ENCODE data around the gene COL6A3.

COL6A3 gene

DNA sequence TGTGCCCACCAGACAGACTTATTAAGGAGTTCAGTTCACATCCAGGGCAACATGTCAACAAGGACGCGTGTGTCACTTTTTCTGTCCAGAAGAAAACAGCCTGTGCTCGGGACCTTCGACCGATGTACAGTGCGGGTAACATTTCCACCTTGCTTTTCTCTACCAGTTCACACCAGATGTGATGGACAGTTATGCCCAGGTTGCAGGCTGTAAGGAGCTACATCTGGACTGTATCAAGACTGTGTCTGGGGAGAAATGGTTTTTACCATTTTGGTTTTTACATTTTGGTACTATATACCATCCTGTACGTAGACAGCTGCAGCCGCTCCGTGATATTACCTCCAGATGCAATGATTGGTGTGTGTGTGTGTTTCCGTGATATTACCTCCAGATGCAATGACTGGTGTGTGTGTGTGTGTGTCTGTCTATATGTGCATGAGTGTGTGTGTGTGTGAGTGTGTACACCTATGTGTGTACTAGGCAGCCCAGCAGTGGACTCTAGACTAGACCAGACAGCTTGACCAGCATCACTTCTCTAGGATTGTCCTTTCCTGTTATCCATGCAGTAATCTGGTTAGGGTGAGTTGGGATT lies 118.0 kb downstream of the COL6A3 start:
- Histone ChIP-seq H3K4me3 (ENCODE audit: low read length) (no peak overlapping the region), H3K27me3 (ENCODE audit: control insufficient read depth, insufficient read depth, low read length) (no peaks in the 10 kb centered on the region), H3K9ac (ENCODE audit: low read length) (no peak overlapping the region), H3K9me3 (ENCODE audit: control insufficient read depth, low read depth, low read length) (no peaks in the 10 kb centered on the region), H3K36me3 (ENCODE audit: control insufficient read depth, low read depth, low read length) (no peaks in the 10 kb centered on the region), H3K4me1 (ENCODE audit: control insufficient read depth, low read depth, low read length) (no peaks in the 10 kb centered on the region), H3K27ac (ENCODE audit: low read length) (no peak overlapping the region)

DNA sequence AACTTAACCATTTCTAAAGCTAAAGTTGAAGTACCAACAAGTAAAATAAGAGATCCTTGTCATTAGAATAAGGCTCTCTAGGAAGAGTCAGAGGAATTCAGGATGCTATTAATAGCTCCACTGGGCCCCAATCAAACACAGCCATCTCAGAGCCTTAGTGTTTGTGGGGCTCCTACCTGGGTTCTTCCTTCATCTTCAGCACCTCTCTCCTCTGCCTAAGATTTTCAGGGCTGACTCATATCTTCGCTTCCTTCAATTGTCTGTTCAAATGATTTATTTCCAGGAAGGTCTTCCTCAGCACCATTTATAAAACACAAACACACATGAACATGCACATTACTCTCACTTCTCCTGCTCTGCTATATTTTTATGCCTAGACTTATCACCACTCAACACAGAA lies 119.5 kb downstream of the COL6A3 start:
- Histone ChIP-seq H3K4me3 (ENCODE audit: low read length) (no peak overlapping the region), H3K4me1 (ENCODE audit: control insufficient read depth, low read depth, low read length) (no peaks in the 10 kb centered on the region), H3K36me3 (ENCODE audit: control insufficient read depth, low read depth, low read length) (no peaks in the 10 kb centered on the region)

GRCh38 chr2:237293978-237294377 lies 120.0 kb downstream of the COL6A3 start:
- Histone ChIP-seq H3K4me1 (ENCODE audit: control insufficient read depth, low read depth, low read length) (no peaks in the 10 kb centered on the region), H3K9ac (ENCODE audit: low read length) (no peak overlapping the region), H3K27me3 (ENCODE audit: control insufficient read depth, insufficient read depth, low read length) (no peaks in the 10 kb centered on the region), H3K36me3 (ENCODE audit: control insufficient read depth, low read depth, low read length) (no peaks in the 10 kb centered on the region), H3K9me3 (ENCODE audit: control insufficient read depth, low read depth, low read length) (no peaks in the 10 kb centered on the region), H3K4me3 (ENCODE audit: low read length) (no peak overlapping the region), H3K27ac (ENCODE audit: low read length) (no peak overlapping the region)

More for the DNA sequence above, 119.5 kb downstream of the COL6A3 start:
- Histone ChIP-seq H3K9me3 (ENCODE audit: control insufficient read depth, low read depth, low read length) (no peaks in the 10 kb centered on the region), H3K9ac (ENCODE audit: low read length) (no peak overlapping the region), H3K27me3 (ENCODE audit: control insufficient read depth, insufficient read depth, low read length) (no peaks in the 10 kb centered on the region), H3K27ac (ENCODE audit: low read length) (no peak overlapping the region)

- no peak overlapping the region for H3K9ac ChIP-seq (ENCODE audit: low read length)
- H3K4me1 ChIP-seq (ENCODE audit: control insufficient read depth, low read depth, low read length) = no peaks in the 10 kb centered on the region
- H3K4me3 ChIP-seq (ENCODE audit: low read length) = no peak overlapping the region
- no peaks in the 10 kb centered on the region for H3K36me3 ChIP-seq (ENCODE audit: control insufficient read depth, low read depth, low read length)
- H3K27me3 ChIP-seq (ENCODE audit: control insufficient read depth, insufficient read depth, low read length) = no peaks in the 10 kb centered on the region
- no peak overlapping the region for H3K27ac ChIP-seq (ENCODE audit: low read length)
- no peaks in the 10 kb centered on the region for H3K9me3 ChIP-seq (ENCODE audit: control insufficient read depth, low read depth, low read length)
These were observed 122.7 kb downstream of the COL6A3 start for GRCh38 chr2:237291138-237291792.

DNA sequence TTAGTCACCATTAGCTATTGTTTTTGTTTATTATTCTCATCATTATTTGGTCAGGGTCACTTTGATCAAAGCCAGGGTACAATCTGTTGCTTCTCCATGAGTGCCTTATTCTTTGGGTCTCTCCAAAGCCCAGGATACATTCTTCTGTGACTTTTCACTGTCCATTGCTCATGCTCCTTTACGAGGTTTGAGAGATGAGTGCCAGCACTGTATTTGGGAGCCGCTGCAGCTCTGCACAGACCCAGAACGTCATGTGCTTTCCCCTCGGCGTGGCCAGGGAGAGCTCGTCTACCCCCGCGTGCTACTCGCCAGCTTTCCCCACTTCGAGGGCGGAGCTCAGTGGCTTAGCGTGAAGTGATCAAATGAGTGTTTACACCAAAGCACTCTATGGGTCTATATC lies 123.7 kb downstream of the COL6A3 start:
- Histone ChIP-seq H3K36me3 (ENCODE audit: control insufficient read depth, low read depth, low read length) (no peaks in the 10 kb centered on the region), H3K4me1 (ENCODE audit: control insufficient read depth, low read depth, low read length) (no peaks in the 10 kb centered on the region), H3K27ac (ENCODE audit: low read length) (no peak overlapping the region), H3K27me3 (ENCODE audit: control insufficient read depth, insufficient read depth, low read length) (no peaks in the 10 kb centered on the region), H3K9ac (ENCODE audit: low read length) (no peak overlapping the region), H3K4me3 (ENCODE audit: low read length) (no peak overlapping the region), H3K9me3 (ENCODE audit: control insufficient read depth, low read depth, low read length) (no peaks in the 10 kb centered on the region)

DNA sequence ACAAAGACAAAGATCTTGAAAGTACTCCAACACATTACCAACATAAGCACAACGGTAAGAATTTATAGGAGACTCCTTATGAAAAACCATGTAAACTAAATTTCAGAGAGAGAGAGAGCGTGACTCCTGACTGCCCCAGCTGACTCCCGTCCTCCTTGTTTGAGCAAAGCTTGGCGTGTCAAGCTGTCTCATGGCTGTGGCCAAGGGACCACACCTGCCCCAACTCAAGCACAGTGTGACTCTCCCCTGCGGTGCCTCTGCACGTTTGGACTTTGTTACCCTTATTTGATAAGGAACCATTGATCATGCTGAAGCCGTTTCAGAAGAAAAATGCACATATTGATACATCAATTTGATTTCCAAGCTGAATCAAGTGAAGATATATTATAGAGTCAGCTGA lies 124.8 kb downstream of the COL6A3 start:
- H3K36me3 ChIP-seq (ENCODE audit: control insufficient read depth, low read depth, low read length) = no peaks in the 10 kb centered on the region
- no peaks in the 10 kb centered on the region for H3K27me3 ChIP-seq (ENCODE audit: control insufficient read depth, insufficient read depth, low read length)
- H3K9me3 ChIP-seq (ENCODE audit: control insufficient read depth, low read depth, low read length) = no peaks in the 10 kb centered on the region
- H3K27ac ChIP-seq (ENCODE audit: low read length) = no peak overlapping the region
- no peak overlapping the region for H3K4me3 ChIP-seq (ENCODE audit: low read length)
- no peak overlapping the region for H3K9ac ChIP-seq (ENCODE audit: low read length)
- H3K4me1 ChIP-seq (ENCODE audit: control insufficient read depth, low read depth, low read length) = no peaks in the 10 kb centered on the region

- H3K27me3 ChIP-seq (ENCODE audit: control insufficient read depth, insufficient read depth, low read length) = no peaks in the 10 kb centered on the region
- no peaks in the 10 kb centered on the region for H3K4me1 ChIP-seq (ENCODE audit: control insufficient read depth, low read depth, low read length)
- H3K36me3 ChIP-seq (ENCODE audit: control insufficient read depth, low read depth, low read length) = no peaks in the 10 kb centered on the region
- H3K9me3 ChIP-seq (ENCODE audit: control insufficient read depth, low read depth, low read length) = no peaks in the 10 kb centered on the region
- H3K4me3 ChIP-seq (ENCODE audit: low read length) = no peak overlapping the region
- no peak overlapping the region for H3K9ac ChIP-seq (ENCODE audit: low read length)
- no peak overlapping the region for H3K27ac ChIP-seq (ENCODE audit: low read length)
These were observed 126.1 kb downstream of the COL6A3 start for GRCh38 chr2:237287872-237288271.

DNA sequence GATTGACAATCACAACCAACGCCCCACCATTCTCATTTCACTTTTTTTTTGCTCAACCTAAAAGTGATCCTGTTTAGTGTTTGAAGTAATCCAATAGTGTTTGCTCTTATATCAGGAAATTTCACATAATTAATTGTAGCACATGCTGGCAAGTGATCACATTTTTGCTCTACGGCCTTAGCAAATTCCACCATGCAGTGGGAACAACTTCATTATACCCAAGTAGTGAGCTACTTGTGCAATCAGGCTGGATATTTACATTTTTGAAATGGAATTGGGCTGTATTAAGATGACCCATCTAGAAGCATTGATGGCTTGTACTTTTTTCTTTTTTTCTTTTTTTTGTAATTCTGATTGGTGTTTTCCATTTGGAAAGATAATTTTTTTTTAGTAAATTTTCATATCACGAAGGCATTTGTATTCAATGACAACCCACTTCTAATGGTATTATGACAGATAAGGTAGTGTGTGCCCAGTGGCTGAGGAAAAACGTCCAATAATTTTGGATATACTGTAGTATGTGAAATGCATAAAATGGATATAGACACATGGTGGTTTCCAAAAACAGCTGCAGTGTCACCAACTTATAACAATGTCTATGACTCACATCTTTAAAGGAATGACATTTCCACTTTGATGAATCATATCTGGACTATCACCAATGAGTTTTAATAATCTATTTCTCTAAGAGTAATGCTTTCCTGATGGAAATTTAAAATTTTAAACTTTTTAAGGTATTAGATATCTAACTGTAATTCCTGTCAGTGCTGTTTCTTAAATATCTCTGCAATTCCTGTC lies 130.6 kb downstream of the COL6A3 start:
- H3K27ac ChIP-seq (ENCODE audit: low read length) = no peak overlapping the region
- H3K4me3 ChIP-seq (ENCODE audit: low read length) = no peak overlapping the region
- H3K9ac ChIP-seq (ENCODE audit: low read length) = no peak overlapping the region
- no peaks in the 10 kb centered on the region for H3K36me3 ChIP-seq (ENCODE audit: control insufficient read depth, low read depth, low read length)
- no peaks in the 10 kb centered on the region for H3K27me3 ChIP-seq (ENCODE audit: control insufficient read depth, insufficient read depth, low read length)
- H3K9me3 ChIP-seq (ENCODE audit: control insufficient read depth, low read depth, low read length) = no peaks in the 10 kb centered on the region
- no peaks in the 10 kb centered on the region for H3K4me1 ChIP-seq (ENCODE audit: control insufficient read depth, low read depth, low read length)

GRCh38 chr2:237282568-237283128 lies 131.3 kb downstream of the COL6A3 start:
- no peaks in the 10 kb centered on the region for H3K9me3 ChIP-seq (ENCODE audit: control insufficient read depth, low read depth, low read length)
- no peaks in the 10 kb centered on the region for H3K27me3 ChIP-seq (ENCODE audit: control insufficient read depth, insufficient read depth, low read length)
- no peak overlapping the region for H3K9ac ChIP-seq (ENCODE audit: low read length)
- no peaks in the 10 kb centered on the region for H3K36me3 ChIP-seq (ENCODE audit: control insufficient read depth, low read depth, low read length)
- H3K4me3 ChIP-seq (ENCODE audit: low read length) = no peak overlapping the region
- H3K4me1 ChIP-seq (ENCODE audit: control insufficient read depth, low read depth, low read length) = no peaks in the 10 kb centered on the region
- H3K27ac ChIP-seq (ENCODE audit: low read length) = no peak overlapping the region

- no peaks in the 10 kb centered on the region for H3K4me1 ChIP-seq (ENCODE audit: control insufficient read depth, low read depth, low read length)
- no peak overlapping the region for H3K4me3 ChIP-seq (ENCODE audit: low read length)
- H3K27me3 ChIP-seq (ENCODE audit: control insufficient read depth, insufficient read depth, low read length) = no peaks in the 10 kb centered on the region
- H3K36me3 ChIP-seq (ENCODE audit: control insufficient read depth, low read depth, low read length) = no peaks in the 10 kb centered on the region
- H3K9me3 ChIP-seq (ENCODE audit: control insufficient read depth, low read depth, low read length) = no peaks in the 10 kb centered on the region
- no peak overlapping the region for H3K27ac ChIP-seq (ENCODE audit: low read length)
- H3K9ac ChIP-seq (ENCODE audit: low read length) = no peak overlapping the region
These were observed 132.1 kb downstream of the COL6A3 start for GRCh38 chr2:237281836-237282306.

GRCh38 chr2:237280939-237281338 lies 133.0 kb downstream of the COL6A3 start:
- no peak overlapping the region for H3K27ac ChIP-seq (ENCODE audit: low read length)
- H3K27me3 ChIP-seq (ENCODE audit: control insufficient read depth, insufficient read depth, low read length) = no peaks in the 10 kb centered on the region
- no peak overlapping the region for H3K4me3 ChIP-seq (ENCODE audit: low read length)
- H3K4me1 ChIP-seq (ENCODE audit: control insufficient read depth, low read depth, low read length) = no peaks in the 10 kb centered on the region
- H3K9me3 ChIP-seq (ENCODE audit: control insufficient read depth, low read depth, low read length) = no peaks in the 10 kb centered on the region
- H3K36me3 ChIP-seq (ENCODE audit: control insufficient read depth, low read depth, low read length) = no peaks in the 10 kb centered on the region
- H3K9ac ChIP-seq (ENCODE audit: low read length) = no peak overlapping the region

All from iPS-18a (cell line).